AG10803 (cell line): ENCODE data around the gene RAC2.

Experiments used
- DNase-seq: peaks from one replicate; pipeline ENCODE4 v3.0.0; 2010; ENCODE audit warnings: low read depth
- H3K4me3 ChIP-seq: 2 replicates; pipeline ENCODE4 v1.5.1; 2011; ENCODE audit warnings: mild to moderate bottlenecking, low read length, control low read depth
- TF ChIP-seq, protein P1 (sequence below): conservative IDR thresholded peaks from 2 replicates; pipeline ENCODE4 v1.5.1; 2011; ENCODE audit warnings: mild to moderate bottlenecking, low read length, control low read depth, inconsistent platforms

RAC2 gene

DNA sequence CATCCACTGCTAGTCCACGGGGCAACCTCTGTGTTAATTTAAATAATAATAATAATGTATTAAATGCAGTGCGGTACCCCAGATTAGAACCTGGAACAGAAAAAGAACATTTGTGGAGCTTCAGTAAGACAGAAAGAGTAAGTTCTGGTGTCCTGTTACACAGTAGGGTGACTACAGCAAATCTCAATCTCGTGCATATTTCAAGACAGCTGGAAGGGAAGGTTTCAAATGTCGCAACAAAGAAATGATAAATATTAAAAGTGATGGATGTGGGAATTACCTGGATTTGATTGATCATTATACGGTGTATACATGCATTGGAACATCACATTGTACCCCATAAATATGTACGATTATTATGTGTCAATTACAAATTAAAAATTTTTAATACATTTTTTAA lies 1.7 kb upstream of the RAC2 start:
- TF ChIP-seq, protein P1, sequence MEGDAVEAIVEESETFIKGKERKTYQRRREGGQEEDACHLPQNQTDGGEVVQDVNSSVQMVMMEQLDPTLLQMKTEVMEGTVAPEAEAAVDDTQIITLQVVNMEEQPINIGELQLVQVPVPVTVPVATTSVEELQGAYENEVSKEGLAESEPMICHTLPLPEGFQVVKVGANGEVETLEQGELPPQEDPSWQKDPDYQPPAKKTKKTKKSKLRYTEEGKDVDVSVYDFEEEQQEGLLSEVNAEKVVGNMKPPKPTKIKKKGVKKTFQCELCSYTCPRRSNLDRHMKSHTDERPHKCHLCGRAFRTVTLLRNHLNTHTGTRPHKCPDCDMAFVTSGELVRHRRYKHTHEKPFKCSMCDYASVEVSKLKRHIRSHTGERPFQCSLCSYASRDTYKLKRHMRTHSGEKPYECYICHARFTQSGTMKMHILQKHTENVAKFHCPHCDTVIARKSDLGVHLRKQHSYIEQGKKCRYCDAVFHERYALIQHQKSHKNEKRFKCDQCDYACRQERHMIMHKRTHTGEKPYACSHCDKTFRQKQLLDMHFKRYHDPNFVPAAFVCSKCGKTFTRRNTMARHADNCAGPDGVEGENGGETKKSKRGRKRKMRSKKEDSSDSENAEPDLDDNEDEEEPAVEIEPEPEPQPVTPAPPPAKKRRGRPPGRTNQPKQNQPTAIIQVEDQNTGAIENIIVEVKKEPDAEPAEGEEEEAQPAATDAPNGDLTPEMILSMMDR = no peak
- no peak for DNase-seq
- H3K4me3 ChIP-seq = no peak overlapping the region

DNA sequence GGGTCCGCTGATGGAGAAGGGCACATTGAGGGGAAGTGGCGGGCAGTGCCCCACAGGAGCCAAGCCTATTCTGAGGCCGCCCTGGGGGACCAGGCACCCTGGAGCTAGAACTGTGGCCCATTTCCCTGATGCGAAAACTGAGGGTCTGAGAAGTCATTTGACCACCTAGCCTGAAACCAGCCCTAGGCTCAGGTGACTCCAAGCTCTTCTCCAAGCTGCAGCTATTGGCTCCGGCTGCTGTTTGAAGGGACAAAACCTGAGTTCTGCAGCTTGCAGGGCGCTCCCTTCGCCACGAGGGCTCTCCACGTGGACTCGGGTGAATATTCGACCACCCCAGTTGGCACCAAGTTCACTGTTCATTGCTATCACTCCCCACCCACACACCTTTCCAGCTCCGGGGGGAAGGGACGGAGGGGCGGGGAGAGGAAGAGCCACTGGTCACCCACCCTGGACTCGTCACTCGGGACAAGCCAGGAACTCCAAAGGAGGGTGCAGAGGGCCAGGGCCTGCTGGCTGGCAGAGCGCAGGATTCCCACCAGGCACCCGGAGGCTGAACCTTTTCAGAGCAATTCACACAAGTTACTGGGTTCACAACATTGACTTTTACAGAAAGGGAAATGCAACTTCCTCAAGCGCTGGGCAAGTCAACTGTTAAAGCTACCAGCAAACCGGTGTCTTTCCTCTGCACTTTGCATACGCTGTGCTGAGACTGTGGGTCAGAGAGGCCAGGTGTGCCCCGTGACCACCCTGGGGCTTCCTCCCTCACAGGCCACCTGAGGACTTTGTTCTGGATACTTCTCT lies 1.1 kb upstream of the RAC2 start:
- DNase-seq = no peak
- TF ChIP-seq, protein P1 = no peak
- H3K4me3 ChIP-seq = no peak overlapping the region

DNA sequence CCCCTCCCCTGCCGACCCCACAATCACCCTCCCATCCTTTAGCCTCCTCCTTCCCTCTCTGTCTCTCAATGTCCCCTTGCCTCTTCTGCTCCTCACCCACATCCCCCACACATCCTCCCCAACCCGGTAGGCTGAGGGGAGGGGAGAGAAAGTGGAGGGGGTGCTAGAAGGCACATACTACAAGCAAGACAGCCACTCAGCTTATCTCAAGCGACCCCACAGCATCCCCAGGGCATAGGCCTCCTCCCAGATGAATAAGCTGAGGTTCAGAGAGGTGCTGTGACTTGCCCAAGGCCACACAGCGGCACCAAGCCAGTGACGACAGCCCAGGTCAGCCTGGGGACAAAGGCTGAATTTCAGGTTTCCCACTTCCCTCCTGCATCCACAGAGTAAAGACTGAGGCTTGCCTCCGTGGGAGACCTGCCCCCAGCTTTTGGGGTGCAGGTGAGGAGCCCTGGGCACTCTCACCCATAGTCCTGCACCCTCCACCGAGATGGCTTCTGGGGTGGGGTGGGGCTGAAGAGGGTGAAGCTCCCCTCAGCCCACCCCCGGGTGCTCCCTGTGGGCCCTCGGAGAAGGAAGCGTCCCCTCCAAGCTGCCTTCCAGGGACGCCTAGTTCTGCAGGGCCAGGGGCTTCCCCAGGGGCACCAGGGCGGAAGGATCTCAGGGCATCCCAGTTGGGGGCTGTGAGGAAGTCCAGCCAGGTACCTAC lies 511 bp downstream of the RAC2 start:
- TF ChIP-seq, protein P1 = no peak
- H3K4me3 ChIP-seq = peak overlapping the region; percentile 61
- DNase-seq = no peak

DNA sequence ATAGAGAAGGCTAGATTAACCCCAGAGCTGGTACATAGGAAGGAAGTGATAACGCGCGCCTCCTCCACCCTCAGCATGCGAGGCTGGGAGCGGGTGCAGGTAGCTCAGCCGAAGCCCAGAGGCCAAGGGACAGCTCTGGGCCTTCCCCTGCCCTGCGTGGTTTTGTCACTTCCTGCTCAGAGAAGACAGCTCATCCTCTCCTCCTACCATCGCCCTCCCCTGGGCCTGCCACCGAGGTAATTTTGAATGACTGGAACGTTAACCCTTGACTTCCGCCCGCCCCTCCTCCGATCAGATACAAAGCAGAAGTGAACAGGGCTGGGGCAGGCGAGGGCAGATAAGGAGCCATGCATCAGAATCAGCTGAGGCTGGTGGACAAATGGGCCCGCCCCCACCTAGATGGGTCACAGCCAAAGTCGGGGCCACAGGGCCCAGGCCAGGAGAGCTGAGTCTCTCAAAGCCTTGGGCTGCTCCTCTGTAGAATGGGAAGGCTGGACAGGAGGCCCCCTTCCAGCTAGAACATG lies 1.6 kb downstream of the RAC2 start:
- no peak for DNase-seq
- TF ChIP-seq, protein P1 = no peak
- H3K4me3 ChIP-seq = no peak overlapping the region

DNA sequence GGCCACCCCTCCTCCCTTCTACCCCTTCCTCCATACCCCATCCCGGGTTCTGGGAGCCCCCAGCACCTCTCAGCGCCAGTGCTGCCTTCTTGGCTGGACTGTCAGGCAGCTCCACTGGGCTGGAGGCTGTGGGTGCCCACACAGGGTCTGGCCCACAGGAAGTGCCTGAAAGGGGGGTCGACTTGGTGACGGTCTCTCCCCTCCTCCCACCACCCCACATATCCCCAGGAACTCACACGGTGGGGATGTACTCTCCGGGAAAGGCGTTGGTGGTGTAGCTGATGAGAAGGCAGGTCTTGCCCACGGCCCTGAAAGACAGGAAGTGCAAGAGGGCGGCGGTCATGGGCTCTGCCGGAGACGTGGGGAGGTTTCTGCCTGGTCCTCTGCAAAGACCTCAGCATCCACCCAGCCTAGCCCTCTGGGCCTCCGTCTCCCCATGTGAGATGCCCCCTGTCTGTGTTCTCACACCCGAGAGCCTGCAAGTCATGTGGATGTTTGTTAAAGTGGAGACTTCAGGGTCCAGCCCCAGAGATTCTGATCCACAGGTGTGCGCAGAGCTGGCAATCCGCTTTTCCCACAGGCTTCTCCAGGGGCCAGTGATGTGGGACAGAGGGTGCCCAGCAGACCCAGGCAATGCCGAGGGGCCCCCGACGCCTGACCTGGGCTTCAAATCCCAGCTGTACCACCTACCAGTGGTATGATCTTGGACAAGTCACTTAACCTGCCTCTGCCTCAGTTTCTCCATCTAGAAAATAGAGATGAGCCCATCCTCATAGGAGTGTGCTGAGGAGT lies 2.5 kb downstream of the RAC2 start:
- H3K4me3 ChIP-seq = no peak overlapping the region
- no peak for DNase-seq
- TF ChIP-seq, protein P1 = no peak

DNA sequence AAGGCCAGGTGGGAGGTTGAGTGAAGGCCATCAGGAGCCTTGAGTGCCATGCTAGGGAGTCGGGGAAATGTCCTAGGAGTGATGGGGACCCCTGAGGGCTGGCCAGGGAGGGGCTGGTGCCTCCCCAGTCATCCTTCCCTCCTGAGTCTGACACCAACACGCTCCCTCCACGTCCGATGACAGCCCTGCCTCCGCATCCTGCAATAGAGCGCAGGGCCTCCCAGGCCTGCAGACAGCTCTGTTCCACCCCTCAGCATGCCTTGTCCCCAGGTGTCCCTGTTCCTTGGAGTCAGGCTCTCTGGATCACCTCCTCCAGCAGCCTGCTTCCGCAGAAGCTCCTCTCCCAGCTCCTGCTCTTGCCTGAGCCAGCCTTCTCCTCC lies 3.1 kb downstream of the RAC2 start:
- TF ChIP-seq, protein P1 = no peak
- DNase-seq = no peak
- H3K4me3 ChIP-seq = no peak overlapping the region
